Subcutaneous adipose tissue (tissue), 4 donors: ENCODE measurements around the gene MIB1. TPM values are rescaled to one million over a fixed set of nuclear protein-coding genes. Genes with fewer than 3 reads are reported as not detected.

ENCODE experiments used
- total RNA-seq, 4 donors: library from RNA; depleted of rRNA; stranded (reverse); fragments of >200 nt; gene quantifications; one replicate each; pipeline ENCODE4 v1.1.0, GENCODE V29; 2016
- TF ChIP-seq, protein P1 (sequence below): fragments of 450-650 bp; IDR thresholded peaks from one replicate; pipeline ENCODE4 v1.5.1; 2016; ENCODE audit warnings: low read depth, mild to moderate bottlenecking, control low read depth, antibody characterized with exemption, moderate library complexity

MIB1 gene
- total RNA-seq, 4 donors from 2014 or later, result 28.4 to 38.5 (median 34.0) TPM

DNA sequence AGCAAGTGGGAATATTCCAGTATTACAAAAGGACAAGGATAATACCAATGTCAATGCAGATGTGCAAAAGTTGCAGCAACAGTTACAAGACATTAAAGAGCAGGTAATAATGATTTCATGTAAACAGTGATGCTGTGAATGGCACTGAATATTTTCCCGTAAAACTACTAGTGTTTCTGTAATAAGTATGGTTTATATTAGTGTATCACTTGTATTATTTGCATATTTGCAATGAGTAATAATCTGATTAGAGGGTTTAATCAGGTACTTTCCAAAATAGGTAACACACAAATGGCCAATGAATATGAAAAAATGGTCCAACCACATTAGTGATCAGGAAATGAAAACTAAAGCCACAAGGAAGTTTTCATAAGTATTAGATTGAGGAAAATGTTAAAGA is 118.0 kb downstream of the MIB1 start:
- TF ChIP-seq, protein P1, sequence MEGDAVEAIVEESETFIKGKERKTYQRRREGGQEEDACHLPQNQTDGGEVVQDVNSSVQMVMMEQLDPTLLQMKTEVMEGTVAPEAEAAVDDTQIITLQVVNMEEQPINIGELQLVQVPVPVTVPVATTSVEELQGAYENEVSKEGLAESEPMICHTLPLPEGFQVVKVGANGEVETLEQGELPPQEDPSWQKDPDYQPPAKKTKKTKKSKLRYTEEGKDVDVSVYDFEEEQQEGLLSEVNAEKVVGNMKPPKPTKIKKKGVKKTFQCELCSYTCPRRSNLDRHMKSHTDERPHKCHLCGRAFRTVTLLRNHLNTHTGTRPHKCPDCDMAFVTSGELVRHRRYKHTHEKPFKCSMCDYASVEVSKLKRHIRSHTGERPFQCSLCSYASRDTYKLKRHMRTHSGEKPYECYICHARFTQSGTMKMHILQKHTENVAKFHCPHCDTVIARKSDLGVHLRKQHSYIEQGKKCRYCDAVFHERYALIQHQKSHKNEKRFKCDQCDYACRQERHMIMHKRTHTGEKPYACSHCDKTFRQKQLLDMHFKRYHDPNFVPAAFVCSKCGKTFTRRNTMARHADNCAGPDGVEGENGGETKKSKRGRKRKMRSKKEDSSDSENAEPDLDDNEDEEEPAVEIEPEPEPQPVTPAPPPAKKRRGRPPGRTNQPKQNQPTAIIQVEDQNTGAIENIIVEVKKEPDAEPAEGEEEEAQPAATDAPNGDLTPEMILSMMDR, result no peak

DNA sequence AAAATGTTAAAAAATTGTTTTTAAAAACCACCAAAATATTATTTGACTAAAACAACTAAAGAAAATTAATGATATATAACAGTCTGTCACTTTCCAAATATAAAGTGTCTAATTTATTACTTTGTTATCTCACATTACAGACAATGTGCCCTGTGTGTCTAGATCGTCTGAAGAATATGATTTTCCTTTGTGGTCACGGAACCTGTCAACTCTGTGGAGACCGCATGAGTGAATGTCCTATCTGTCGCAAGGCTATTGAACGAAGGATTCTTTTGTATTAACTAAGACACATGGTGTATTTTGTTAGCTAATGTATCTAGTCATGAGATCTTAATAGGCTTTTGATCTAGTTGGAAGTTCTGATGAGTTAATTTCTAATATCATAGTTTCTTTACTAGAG is 123.8 kb downstream of the MIB1 start:
- TF ChIP-seq, protein P1, result no peak

DNA sequence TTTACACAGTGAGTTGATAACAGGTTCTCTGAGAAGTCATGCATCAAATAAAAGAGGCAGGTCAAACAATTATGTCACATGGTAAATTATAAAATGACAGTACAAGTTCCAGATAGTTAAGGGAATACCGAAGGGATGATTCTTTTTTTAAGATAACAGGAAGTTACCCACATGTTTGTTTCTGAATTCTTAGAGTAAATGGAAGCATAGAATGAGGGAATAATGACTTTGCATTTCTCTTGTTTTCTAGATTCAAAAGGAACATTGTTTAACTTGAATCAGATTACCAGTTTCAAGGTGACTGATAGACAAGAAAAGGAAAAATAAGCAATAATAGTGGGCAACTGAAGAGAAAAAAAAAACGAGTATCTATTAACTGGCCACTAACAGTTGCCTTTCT is 124.5 kb downstream of the MIB1 start:
- TF ChIP-seq, protein P1, result no peak

DNA sequence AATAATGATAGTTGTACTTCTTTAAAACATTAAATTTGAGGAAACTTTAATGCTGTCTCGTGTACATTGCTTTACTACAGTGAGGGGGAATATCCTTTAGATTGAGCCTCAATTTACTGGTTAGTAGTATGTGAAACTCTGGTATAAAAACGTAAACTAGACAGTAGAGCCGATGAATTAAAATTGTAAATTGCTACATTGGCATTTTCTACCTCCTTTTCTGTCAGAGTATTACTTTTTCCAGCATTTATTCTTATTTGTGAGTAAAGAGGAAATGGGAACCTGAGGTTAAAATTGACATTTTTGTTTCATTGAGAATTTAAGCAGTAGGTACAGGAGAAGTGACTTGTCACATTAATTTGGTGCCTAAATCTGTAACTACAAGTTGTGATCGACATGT is 128.2 kb downstream of the MIB1 start:
- TF ChIP-seq, protein P1, result no peak

DNA sequence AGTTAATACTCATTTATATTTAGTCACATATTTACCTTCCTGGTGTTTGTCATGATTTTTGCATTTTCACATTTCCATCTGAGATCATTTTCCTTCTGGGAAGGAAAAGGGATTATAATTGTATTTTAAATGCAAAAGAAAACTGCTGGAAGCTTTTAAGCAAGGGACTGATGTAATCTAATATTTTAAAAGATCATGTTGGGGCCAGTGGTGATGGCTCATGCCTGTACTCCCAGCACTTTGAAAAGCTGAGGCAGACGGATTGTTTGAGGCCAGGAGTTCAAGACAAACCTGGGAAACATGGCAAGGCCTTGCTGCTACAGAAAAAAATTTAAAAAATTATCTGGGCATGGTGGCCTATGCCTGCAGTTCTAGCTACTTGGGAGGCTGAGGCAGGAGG is 149.0 kb downstream of the MIB1 start:
- TF ChIP-seq, protein P1, result no peak

DNA sequence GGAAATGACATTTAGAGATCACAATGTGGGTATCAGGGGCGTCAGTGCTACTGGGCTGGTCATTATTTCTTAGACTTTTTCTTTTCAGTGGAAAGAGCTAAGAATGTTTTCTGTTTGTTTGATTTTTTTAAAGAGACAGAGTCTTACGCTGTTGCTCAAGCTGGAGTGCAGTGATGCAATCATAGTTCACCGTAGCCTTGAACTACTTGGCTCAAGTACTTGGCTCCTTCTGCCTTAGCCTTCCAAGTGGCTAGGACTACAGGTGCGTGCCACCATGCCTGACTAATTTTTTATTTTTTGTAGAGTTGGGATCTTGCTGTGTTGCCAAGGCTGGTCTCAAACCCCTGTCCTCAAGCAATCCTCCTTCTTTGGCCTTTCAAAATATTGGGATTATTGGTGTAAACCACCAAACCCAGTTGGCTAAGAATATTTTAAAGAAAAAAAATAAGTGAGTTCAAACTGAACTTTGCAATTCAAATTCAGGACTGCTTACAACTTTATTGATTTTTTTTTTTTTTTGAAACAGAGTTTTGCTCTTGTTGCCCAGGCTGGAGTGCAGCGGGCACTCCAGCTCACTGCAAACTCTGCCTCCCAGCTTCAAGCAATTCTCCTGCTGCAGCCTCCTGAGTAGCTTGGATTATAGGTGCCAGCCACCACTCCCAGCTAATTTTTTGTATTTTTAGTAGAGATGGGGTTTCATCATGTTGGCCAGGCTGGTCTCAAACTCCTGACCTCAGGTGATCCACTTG is 154.2 kb downstream of the MIB1 start:
- TF ChIP-seq, protein P1, result no peak

DNA sequence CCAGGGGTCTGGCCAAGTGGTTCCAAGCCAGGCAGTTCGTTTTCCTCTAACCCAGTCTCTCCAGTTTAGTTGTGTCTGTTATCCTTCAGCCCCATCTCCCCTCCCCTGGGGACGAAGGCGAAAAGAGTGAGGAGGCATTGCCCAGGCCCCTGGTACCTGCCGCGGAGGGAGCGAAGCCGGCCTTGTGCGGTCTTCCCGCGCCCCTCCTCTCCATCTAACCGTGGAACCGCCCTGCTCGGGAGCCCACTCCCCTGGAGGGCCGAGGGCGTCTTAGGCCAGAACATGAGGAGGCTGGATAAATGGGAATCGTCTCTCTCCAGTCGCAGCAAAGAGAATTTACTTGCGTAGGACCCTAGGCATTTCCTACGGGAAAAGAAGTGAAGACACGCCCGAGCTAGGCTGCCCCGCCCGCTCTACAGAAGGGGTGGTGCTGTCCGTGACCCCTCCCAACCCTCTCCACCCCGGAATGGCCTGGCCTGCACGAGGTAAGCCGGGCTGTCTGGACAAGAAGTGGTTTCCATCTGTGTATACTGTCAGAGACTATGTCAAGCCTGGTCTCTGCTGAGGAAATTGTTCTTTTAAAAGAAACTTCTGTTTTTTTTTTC is 156.2 kb downstream of the MIB1 start:
- TF ChIP-seq, protein P1, result no peak
